NOMO-1 treated with dmso at 0.1 percent for 144 hours (cell line): ENCODE results near the gene ARHGAP21.
A peak's percentile ranks its signal among the peaks of the same experiment; 100 is the strongest.
"Not testable (repeated sequence)": the region's sequence is repeated elsewhere in the genome, so short reads cannot be mapped to it uniquely, and the experiment has no call there.

Experiments
- DNase-seq: peaks from one replicate; lab custom pipeline; 2025; ENCODE audit not compliant: unreplicated experiment; lab: John Stamatoyannopoulos, UW

ARHGAP21 gene

GRCh38 chr10:24642921-24643678 lies 80.6 kb downstream of the ARHGAP21 start:
- DNase-seq, result no peak

- DNase-seq, result no peak
These were observed 84.6 kb downstream of the ARHGAP21 start for GRCh38 chr10:24639124-24639523.

GRCh38 chr10:24625778-24626177 lies 97.9 kb downstream of the ARHGAP21 start:
- DNase-seq, result no peak

- DNase-seq, result no peak
These were observed 100.3 kb downstream of the ARHGAP21 start for GRCh38 chr10:24623383-24623782.

GRCh38 chr10:24622781-24623301 lies 100.8 kb downstream of the ARHGAP21 start:
- DNase-seq, result peak; percentile 45

GRCh38 chr10:24621035-24621795 lies 102.5 kb downstream of the ARHGAP21 start:
- DNase-seq, result not testable (repeated sequence)

GRCh38 chr10:24619994-24620310 lies 103.7 kb downstream of the ARHGAP21 start:
- DNase-seq, result not testable (repeated sequence)

- DNase-seq, result not testable (repeated sequence)
These were observed 104.2 kb downstream of the ARHGAP21 start for GRCh38 chr10:24619291-24619993.

GRCh38 chr10:24618401-24618800 lies 105.3 kb downstream of the ARHGAP21 start:
- no peak for DNase-seq

- DNase-seq, result peak; percentile 9
These were observed 105.8 kb downstream of the ARHGAP21 start for GRCh38 chr10:24617771-24618396.

GRCh38 chr10:24616536-24616935 lies 107.2 kb downstream of the ARHGAP21 start:
- no peak for DNase-seq

GRCh38 chr10:24606021-24606420 lies 117.7 kb downstream of the ARHGAP21 start:
- no peak for DNase-seq

GRCh38 chr10:24605141-24605540 lies 118.5 kb downstream of the ARHGAP21 start:
- DNase-seq, result no peak

- no peak for DNase-seq
These were observed 120.4 kb downstream of the ARHGAP21 start for GRCh38 chr10:24603333-24603732.

GRCh38 chr10:24597961-24598360 lies 125.7 kb downstream of the ARHGAP21 start:
- DNase-seq, result no peak

GRCh38 chr10:24597426-24597825 lies 126.3 kb downstream of the ARHGAP21 start:
- DNase-seq, result no peak

- DNase-seq, result no peak
These were observed 127.3 kb downstream of the ARHGAP21 start for GRCh38 chr10:24596217-24596930.

GRCh38 chr10:24590697-24591457 lies 132.8 kb downstream of the ARHGAP21 start:
- DNase-seq, result no peak

- no peak for DNase-seq
These were observed 134.4 kb downstream of the ARHGAP21 start for GRCh38 chr10:24589265-24589664.

GRCh38 chr10:24579906-24580305 lies 143.8 kb downstream of the ARHGAP21 start:
- no peak for DNase-seq
